PFSK-1 (cell line): ENCODE measurements around the gene CFAP57.

ENCODE experiments used
- FOXP2 ChIP-seq: optimal IDR thresholded peaks from 2 replicates; pipeline ENCODE3; 2011; ENCODE audit warnings: borderline replicate concordance, control low read depth, inconsistent platforms; ENCODE audit not compliant: insufficient read depth; ENCODE audit errors: extremely low read length, extremely low read depth
- POLR2AphosphoS5 ChIP-seq: IDR thresholded peaks from 2 replicates; pipeline ENCODE4 v1.6.1; 2012; ENCODE audit warnings: low read depth, mild to moderate bottlenecking, control low read depth, low read length, moderate library complexity
- SIN3A ChIP-seq: IDR thresholded peaks from 2 replicates; pipeline ENCODE4 v1.6.1; 2012; ENCODE audit warnings: mild to moderate bottlenecking, low read length, moderate library complexity, borderline replicate concordance; ENCODE audit not compliant: insufficient read depth
- TAF1 ChIP-seq: IDR thresholded peaks from 2 replicates; pipeline ENCODE4 v1.6.1; 2012; ENCODE audit warnings: low read length, control low read depth, borderline replicate concordance; ENCODE audit not compliant: insufficient read depth
- TF ChIP-seq, protein P1 (sequence below), 2 experiments: IDR thresholded peaks; 2 replicates each; pipeline versions ENCODE4 v1.6.1 to v1.8.0; 2011 to 2012; ENCODE audit warnings: low read depth in 2 of 2, low read length in 2 of 2, control low read depth in 1 of 2, inconsistent platforms in 1 of 2, mild to moderate bottlenecking in 1 of 2, moderate library complexity in 1 of 2; ENCODE audit not compliant: insufficient read depth in 1 of 2

Gene CFAP57

DNA sequence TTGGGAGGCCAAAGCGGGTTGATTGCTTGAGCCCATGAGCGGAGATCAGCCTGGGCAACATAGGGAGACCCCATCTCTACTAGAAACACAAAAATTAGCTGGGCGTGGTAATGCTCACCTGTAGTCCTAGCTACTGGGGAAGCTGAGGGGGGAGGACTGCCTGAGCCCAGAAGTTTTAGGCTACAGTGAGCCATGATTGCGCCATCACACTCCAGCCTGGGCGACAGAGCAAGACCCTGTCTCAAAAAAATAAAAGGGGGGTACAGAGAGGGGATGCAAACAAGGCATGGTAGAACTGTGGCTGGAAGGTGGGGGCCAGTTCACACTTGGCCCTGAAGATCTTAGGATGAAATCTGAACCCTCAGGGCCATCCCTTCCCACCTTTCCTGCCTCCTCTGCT is 114.4 kb downstream of the CFAP57 start:
- TF ChIP-seq, protein P1, sequence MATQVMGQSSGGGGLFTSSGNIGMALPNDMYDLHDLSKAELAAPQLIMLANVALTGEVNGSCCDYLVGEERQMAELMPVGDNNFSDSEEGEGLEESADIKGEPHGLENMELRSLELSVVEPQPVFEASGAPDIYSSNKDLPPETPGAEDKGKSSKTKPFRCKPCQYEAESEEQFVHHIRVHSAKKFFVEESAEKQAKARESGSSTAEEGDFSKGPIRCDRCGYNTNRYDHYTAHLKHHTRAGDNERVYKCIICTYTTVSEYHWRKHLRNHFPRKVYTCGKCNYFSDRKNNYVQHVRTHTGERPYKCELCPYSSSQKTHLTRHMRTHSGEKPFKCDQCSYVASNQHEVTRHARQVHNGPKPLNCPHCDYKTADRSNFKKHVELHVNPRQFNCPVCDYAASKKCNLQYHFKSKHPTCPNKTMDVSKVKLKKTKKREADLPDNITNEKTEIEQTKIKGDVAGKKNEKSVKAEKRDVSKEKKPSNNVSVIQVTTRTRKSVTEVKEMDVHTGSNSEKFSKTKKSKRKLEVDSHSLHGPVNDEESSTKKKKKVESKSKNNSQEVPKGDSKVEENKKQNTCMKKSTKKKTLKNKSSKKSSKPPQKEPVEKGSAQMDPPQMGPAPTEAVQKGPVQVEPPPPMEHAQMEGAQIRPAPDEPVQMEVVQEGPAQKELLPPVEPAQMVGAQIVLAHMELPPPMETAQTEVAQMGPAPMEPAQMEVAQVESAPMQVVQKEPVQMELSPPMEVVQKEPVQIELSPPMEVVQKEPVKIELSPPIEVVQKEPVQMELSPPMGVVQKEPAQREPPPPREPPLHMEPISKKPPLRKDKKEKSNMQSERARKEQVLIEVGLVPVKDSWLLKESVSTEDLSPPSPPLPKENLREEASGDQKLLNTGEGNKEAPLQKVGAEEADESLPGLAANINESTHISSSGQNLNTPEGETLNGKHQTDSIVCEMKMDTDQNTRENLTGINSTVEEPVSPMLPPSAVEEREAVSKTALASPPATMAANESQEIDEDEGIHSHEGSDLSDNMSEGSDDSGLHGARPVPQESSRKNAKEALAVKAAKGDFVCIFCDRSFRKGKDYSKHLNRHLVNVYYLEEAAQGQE (IDR thresholded peaks at IDR 0.05; ENCODE audit: insufficient read depth in 1 of 2, low read depth in 2 of 2, low read length in 2 of 2) = no peak
- no peak for TF ChIP-seq POLR2AphosphoS5
- TF ChIP-seq FOXP2 = no peak
- TF ChIP-seq TAF1 = no peak
- no peak for TF ChIP-seq SIN3A

DNA sequence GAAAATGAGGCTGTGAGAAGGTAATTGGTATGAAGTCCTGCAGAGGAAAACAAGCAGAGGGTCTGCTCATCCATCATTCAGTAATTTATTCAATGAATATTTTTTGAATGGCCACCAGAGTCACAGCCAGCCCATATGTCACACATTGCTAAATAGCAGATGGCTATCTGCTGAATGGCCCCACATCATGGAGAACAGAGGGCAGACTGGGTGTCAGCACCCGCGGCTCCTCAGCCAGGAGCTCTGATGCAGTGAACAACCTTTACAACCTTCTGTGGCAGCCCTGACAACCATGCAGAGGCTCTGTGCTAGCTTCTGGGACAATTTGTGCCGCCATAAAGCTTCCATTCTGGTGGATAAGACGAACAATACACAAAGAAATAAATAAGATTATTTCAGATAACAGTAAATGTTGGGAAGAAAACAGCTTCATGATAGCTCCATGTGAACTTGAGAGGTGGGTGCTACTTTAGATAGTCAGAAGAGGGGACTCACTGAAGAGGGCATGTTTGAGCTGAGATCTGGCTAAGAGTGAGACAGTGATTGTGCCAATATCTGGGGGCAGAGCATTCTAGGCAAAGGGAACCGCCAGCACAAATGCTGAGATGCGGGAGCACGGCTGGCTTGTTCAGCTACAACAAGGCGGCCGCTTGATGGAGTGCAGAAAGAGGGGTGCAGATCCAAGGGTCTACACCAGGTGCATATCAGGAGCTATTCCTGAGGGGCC is 116.1 kb downstream of the CFAP57 start:
- no peak for TF ChIP-seq TAF1
- TF ChIP-seq, protein P1 (IDR thresholded peaks at IDR 0.05; ENCODE audit: insufficient read depth in 1 of 2, low read depth in 2 of 2, low read length in 2 of 2) = no peak
- TF ChIP-seq FOXP2 = no peak
- no peak for TF ChIP-seq POLR2AphosphoS5
- no peak for TF ChIP-seq SIN3A

DNA sequence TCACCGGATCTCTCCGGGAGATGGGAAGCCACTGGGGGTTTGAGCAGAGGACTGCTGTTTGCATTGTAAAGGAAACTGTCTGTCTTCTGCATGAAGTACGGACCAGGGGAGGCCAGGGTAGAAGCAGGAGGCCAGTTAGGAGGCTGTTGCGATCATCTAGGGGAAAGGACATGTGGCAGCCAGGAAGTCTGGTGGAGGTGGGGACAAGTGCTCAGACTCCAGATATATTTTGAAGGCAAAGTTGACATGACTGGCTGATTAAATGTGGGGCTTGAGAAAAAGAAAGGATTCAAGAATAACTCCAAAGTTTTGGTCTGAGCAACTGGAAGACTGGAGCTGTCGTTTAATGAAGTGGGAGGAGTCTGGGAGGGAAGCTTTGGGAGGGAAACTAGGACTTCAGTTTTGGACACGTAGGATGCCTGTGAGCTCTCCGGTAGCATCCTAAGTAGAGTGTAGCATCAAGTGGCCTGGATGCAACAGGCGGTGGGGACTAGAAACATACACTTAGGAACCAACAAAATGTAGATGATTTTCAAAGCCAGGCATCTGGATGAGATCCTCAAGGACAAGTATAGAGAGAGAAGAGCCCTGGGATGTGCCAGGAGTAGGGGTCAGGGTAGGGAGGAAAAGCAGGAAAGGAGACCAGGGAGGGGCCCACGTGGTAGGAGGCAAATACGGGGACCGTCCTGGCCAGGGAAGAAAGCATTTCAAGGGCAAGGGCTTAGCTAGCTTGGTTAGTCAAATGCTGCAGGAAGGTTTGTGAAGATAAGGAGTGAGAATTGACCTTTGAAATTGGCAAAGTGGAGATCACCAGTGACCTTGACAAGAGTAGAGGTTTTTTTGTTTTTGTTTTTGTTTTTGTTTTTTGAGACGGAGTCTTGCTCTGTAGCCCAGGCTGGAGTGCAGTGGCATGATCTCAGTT is 116.9 kb downstream of the CFAP57 start:
- TF ChIP-seq FOXP2 = no peak
- no peak for TF ChIP-seq SIN3A
- TF ChIP-seq, protein P1 (IDR thresholded peaks at IDR 0.05; ENCODE audit: insufficient read depth in 1 of 2, low read depth in 2 of 2, low read length in 2 of 2) = no peak
- TF ChIP-seq POLR2AphosphoS5 = no peak
- TF ChIP-seq TAF1 = no peak

DNA sequence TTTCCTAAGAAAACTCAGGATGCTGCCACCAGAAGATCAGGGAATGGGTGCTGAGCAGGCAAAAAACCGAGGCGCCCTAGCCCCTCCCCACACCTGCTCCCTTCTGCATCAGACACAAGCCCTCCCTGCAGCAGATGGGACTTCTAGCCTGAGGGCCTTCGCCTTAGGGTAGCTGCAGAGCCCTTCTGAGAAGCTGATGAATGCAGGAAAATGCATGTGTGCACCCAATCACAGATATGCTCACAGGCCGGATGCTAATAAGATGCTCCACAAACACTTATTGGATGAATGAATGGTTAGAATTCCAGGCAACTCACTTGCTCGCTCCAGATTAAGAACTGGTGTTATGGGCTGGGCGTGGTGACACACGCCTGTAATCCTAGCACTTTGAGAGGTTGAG is 120.1 kb downstream of the CFAP57 start:
- TF ChIP-seq TAF1 (no peak), FOXP2 (no peak), POLR2AphosphoS5 (no peak), SIN3A (no peak)
- TF ChIP-seq, protein P1 (IDR thresholded peaks at IDR 0.05; ENCODE audit: insufficient read depth in 1 of 2, low read depth in 2 of 2, low read length in 2 of 2) = no peak
